Ascending aorta (tissue), 2 donors: ENCODE data around the gene HNRNPL. TPM values are rescaled to one million over a fixed set of nuclear protein-coding genes. Genes with fewer than 3 reads are reported as not detected.

Experiments
- DNase-seq, 2 donors: peaks; one replicate each; pipeline ENCODE4 v3.0.0-alpha.2; 2019; ENCODE audit warnings: low spot score in 2 of 2
- H3K27ac ChIP-seq, 2 donors: fragments of 200-600 bp; sonication (generic); one replicate each; pipeline ENCODE4 v1.5.1; 2016 to 2017; ENCODE audit warnings: mild to moderate bottlenecking in 1 of 2
- H3K27me3 ChIP-seq: fragments of 200-600 bp; sonication (generic); one replicate; pipeline ENCODE4 v1.5.1; 2017
- H3K36me3 ChIP-seq, 2 donors: fragments of 200-600 bp; sonication (generic); one replicate each; pipeline ENCODE4 v1.5.1; 2016
- H3K4me1 ChIP-seq, 2 donors: fragments of 200-600 bp; sonication (generic); one replicate each; pipeline ENCODE4 v1.5.1; 2016 to 2017; ENCODE audit warnings: mild to moderate bottlenecking in 1 of 2
- H3K4me3 ChIP-seq, 2 donors: fragments of 200-600 bp; sonication (generic); one replicate each; pipeline ENCODE4 v1.5.1; 2016 to 2017; ENCODE audit warnings: mild to moderate bottlenecking in 1 of 2
- H3K9me3 ChIP-seq, 2 donors: fragments of 200-600 bp; sonication (generic); one replicate each; pipeline ENCODE4 v1.5.1; 2016
- intact Hi-C: fragments of 100-400 bp; cut with DNase I; formaldehyde crosslinking; loops from one replicate; pipeline ENCODE4 v1.15.1; 2023
- total RNA-seq: library from RNA; depleted of rRNA; stranded (reverse); fragments of >200 nt; gene quantifications from one replicate; pipeline ENCODE4 v1.1.0, GENCODE V29; 2016
- TF ChIP-seq, protein P1 (sequence below), 3 experiments: fragments of 200-600 bp in 2 of 3; fragments of 450-650 bp in 1 of 3; sonication (generic) in 2 of 3; IDR thresholded peaks; one replicate each; pipeline ENCODE4 v1.5.1; 2016 to 2019; ENCODE audit warnings: antibody characterized with exemption in 3 of 3, mild to moderate bottlenecking in 1 of 3, moderate library complexity in 1 of 3

The HNRNPL gene
- total RNA-seq, 1 donor from 2014 or later = 110 TPM

DNA sequence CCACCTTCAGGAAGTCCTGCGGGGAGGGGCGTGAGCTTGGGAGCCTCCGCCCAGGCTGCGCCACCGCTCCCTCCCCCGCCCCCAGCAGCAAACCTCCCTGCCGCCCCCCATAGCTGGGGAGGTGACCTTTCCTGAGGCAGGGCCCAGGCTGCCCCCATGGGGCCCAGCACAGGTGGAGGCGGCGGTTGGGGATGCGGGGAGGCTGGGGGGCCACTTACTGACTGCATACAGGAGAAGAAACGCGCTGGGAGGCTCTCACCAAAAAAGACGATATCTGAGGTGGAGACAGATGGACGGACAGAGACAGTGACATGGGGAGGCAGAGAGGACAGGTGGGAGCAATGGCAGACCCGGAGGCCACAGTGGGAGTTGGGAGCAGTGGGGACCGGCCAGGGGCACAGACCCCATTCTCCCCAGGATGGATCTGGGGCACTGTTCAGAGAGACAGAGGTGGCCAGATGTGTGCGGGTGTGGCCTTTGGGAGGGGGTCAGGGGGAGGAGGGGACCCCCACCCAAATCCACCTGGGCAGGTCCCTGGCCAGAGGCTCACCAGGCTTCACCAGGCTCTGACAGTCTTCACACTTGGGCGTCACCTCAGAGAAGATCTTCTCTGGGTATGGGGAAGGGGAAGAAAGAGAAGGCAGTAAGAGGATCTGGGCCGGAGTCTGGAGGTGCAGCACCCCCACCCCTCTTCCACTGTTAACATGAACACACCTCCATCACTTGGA lies 31.3 kb upstream of the HNRNPL start:
- intact Hi-C loops = no loop called here
- TF ChIP-seq, protein P1, sequence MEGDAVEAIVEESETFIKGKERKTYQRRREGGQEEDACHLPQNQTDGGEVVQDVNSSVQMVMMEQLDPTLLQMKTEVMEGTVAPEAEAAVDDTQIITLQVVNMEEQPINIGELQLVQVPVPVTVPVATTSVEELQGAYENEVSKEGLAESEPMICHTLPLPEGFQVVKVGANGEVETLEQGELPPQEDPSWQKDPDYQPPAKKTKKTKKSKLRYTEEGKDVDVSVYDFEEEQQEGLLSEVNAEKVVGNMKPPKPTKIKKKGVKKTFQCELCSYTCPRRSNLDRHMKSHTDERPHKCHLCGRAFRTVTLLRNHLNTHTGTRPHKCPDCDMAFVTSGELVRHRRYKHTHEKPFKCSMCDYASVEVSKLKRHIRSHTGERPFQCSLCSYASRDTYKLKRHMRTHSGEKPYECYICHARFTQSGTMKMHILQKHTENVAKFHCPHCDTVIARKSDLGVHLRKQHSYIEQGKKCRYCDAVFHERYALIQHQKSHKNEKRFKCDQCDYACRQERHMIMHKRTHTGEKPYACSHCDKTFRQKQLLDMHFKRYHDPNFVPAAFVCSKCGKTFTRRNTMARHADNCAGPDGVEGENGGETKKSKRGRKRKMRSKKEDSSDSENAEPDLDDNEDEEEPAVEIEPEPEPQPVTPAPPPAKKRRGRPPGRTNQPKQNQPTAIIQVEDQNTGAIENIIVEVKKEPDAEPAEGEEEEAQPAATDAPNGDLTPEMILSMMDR (IDR thresholded peaks at IDR 0.05) = no peak
- Histone ChIP-seq H3K27me3 (no peaks in the 10 kb centered on the region), H3K4me3 (no peak overlapping the region), H3K36me3 (peaks cover 27 to 37% of the 10 kb centered on the region in 2 donors), H3K4me1 (no peaks in the 10 kb centered on the region), H3K27ac (no peak overlapping the region), H3K9me3 (no peaks in the 10 kb centered on the region)
- DNase-seq = no peak

GRCh38 chr19:38880076-38880881 lies 30.5 kb upstream of the HNRNPL start:
- TF ChIP-seq, protein P1 (IDR thresholded peaks at IDR 0.05) = no peak
- H3K9me3 ChIP-seq = no peaks in the 10 kb centered on the region
- DNase-seq = no peak
- H3K4me1 ChIP-seq = no peaks in the 10 kb centered on the region
- peaks cover 27 to 34% of the 10 kb centered on the region in 2 donors for H3K36me3 ChIP-seq
- H3K27ac ChIP-seq = no peak overlapping the region
- intact Hi-C loops = no loop called here
- no peaks in the 10 kb centered on the region for H3K27me3 ChIP-seq
- H3K4me3 ChIP-seq = no peak overlapping the region

GRCh38 chr19:38879400-38879751 lies 29.6 kb upstream of the HNRNPL start:
- no peaks in the 10 kb centered on the region for H3K9me3 ChIP-seq
- DNase-seq = no peak
- H3K27me3 ChIP-seq = no peaks in the 10 kb centered on the region
- intact Hi-C loops = no loop called here
- no peak overlapping the region for H3K27ac ChIP-seq
- no peak overlapping the region for H3K4me3 ChIP-seq
- H3K36me3 ChIP-seq = peaks cover 27 to 34% of the 10 kb centered on the region in 2 donors
- TF ChIP-seq, protein P1 (IDR thresholded peaks at IDR 0.05) = no peak
- no peaks in the 10 kb centered on the region for H3K4me1 ChIP-seq

DNA sequence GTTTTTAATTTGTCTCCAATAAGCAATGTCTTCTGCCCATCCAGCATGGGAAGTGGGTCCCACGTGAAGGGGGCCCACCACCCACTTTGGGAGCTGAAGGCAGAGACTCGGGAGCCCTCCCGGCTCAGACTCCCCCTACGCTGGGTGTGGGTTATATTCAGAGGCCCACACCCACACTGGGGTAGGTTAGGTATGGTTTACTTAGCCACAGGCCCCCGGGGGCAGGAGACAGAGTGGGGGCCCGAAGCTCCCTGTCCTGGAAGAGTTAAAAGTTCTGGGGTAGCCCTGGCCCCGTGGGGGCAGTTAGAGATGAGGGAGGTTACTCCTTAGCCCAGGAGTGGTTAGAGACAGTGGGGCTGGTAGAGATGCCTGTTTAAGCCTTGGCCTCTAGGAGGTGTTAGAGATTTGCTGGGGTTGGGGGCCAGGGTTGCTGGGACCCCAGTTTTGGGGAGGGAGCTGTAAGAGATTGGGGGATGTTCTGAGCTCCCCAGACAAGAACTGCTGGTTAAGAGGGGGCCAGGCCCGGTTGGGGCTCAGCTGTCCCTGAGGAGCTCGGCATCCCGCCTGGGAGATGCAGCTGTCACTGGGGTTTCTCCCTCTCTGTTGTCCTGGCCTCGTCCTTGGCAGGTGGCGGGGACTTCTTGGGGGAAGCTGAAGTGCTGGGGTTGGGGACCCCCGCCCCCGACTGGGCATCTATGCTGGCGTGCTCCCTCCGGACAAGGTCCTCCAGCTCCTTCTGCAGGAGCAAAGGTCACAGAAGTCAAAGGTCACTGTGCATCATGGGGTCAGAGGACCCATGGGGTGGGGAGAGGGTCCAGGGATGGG lies 29.0 kb upstream of the HNRNPL start:
- TF ChIP-seq, protein P1 (IDR thresholded peaks at IDR 0.05) = no peak
- Histone ChIP-seq H3K9me3 (no peaks in the 10 kb centered on the region), H3K4me1 (no peaks in the 10 kb centered on the region)

GRCh38 chr19:38877781-38878574 lies 28.2 kb upstream of the HNRNPL start, which contains the start of gene RINL:
Gene RINL (minus strand): TSS chr19:38878275. CDS start chr19:38876742, 1,533 bp downstream.
- TF ChIP-seq, protein P1 (IDR thresholded peaks at IDR 0.05) = no peak
- DNase-seq = no peak
- Histone ChIP-seq H3K27ac (no peak within 1 kb of the TSS), H3K4me1 (no peaks in the 10 kb centered on the region), H3K36me3 (peaks cover 22 to 27% of the 10 kb centered on the region in 2 donors), H3K4me3 (no peak within 1 kb of the TSS), H3K27me3 (no peaks in the 10 kb centered on the region), H3K9me3 (no peaks in the 10 kb centered on the region)
- intact Hi-C loops = no loop called here

More for the DNA sequence above, 29.0 kb upstream of the HNRNPL start:
- Histone ChIP-seq H3K27ac (no peak overlapping the region), H3K27me3 (no peaks in the 10 kb centered on the region), H3K36me3 (peaks cover 27 to 34% of the 10 kb centered on the region in 2 donors), H3K4me3 (no peak overlapping the region)
- no peak for DNase-seq
- intact Hi-C loops = no loop called here
